HFFc6 (cell line): ENCODE measurements around the gene SNX9. TPM values are rescaled to one million over a fixed set of nuclear protein-coding genes. Genes with fewer than 3 reads are reported as not detected.

ENCODE experiments used
- DNase-seq: peaks from one replicate; pipeline ENCODE4 v3.0.0-alpha.2; 2018
- H3K27ac Mint-ChIP-seq: 2 replicates; pipeline ENCODE4 v1.8.0; 2020; ENCODE audit warnings: mild to moderate bottlenecking, mixed read lengths
- H3K27me3 Mint-ChIP-seq: 2 replicates; pipeline ENCODE4 v1.8.0; 2021; ENCODE audit warnings: mild to moderate bottlenecking, moderate library complexity, mixed read lengths; ENCODE audit not compliant: insufficient read depth
- H3K36me3 Mint-ChIP-seq: 2 replicates; pipeline ENCODE4 v1.8.0; 2021; ENCODE audit warnings: low read depth, mixed read lengths
- H3K4me1 Mint-ChIP-seq: 2 replicates; pipeline ENCODE4 v1.8.0; 2020; ENCODE audit warnings: low read depth, mixed read lengths
- H3K4me3 Mint-ChIP-seq: 2 replicates; pipeline ENCODE4 v1.8.0; 2020; ENCODE audit warnings: mild to moderate bottlenecking, moderate library complexity, mixed read lengths
- H3K9me3 Mint-ChIP-seq: 2 replicates; pipeline ENCODE4 v1.8.0; 2020; ENCODE audit warnings: mild to moderate bottlenecking, mixed read lengths
- CTCF ChIP-seq: fragments of 200-600 bp; sonication (generic); IDR thresholded peaks from 2 replicates; pipeline ENCODE4 v1.5.0; 2021; ENCODE audit warnings: antibody characterized with exemption, mild to moderate bottlenecking
- total RNA-seq, 6 experiments: library from RNA; stranded (reverse); fragmentation: NEBNext Ultra II Directional; extraction: Animal tissue kit (Norgen Biotek cat#: 25700); gene quantifications; 2 replicates in 1 of 6; 3 replicates in 5 of 6; pipeline ENCODE4 v1.2.3, GENCODE V29; 2021

The SNX9 gene
- total RNA-seq, 6 experiments from 2014 or later = 37.2 to 46.6 (median 40.9) TPM

- H3K9me3 Mint-ChIP-seq = no peaks in the 10 kb centered on the region
- H3K27ac Mint-ChIP-seq = peak overlapping the region; percentile 18; the same call in 1 of the 2 replicates
- TF ChIP-seq CTCF = no peak
- no peaks in the 10 kb centered on the region for H3K27me3 Mint-ChIP-seq
- DNase-seq = no peak
- H3K36me3 Mint-ChIP-seq = peaks cover 7% of the 10 kb centered on the region; the same call in 1 of the 2 replicates
- no peak overlapping the region for H3K4me3 Mint-ChIP-seq
- H3K4me1 Mint-ChIP-seq = peaks cover 59% of the 10 kb centered on the region
Observed at GRCh38 chr6:157987788-157988699, 165.0 kb downstream of the SNX9 start.

GRCh38 chr6:157988700-157989063 lies 165.6 kb downstream of the SNX9 start:
- Mint-ChIP-seq H3K36me3 (0 out of 2 replicates have a peak, but pooled peaks cover 4% of the 10 kb centered on the region), H3K9me3 (no peaks in the 10 kb centered on the region), H3K4me3 (no peak overlapping the region), H3K4me1 (peaks cover 59% of the 10 kb centered on the region), H3K27ac (peak overlapping the region; percentile 18; the same call in 1 of the 2 replicates), H3K27me3 (no peaks in the 10 kb centered on the region)
- no peak for DNase-seq
- no peak for TF ChIP-seq CTCF

- H3K9me3 Mint-ChIP-seq = no peaks in the 10 kb centered on the region
- no peaks in the 10 kb centered on the region for H3K27me3 Mint-ChIP-seq
- peaks cover 62% of the 10 kb centered on the region for H3K4me1 Mint-ChIP-seq
- TF ChIP-seq CTCF = peak; percentile 30
- peak; percentile 47 for DNase-seq
- H3K27ac Mint-ChIP-seq = peak overlapping the region; percentile 53
- H3K4me3 Mint-ChIP-seq = peak overlapping the region; percentile 41; the same call in 1 of the 2 replicates
- peaks cover 4% of the 10 kb centered on the region; the same call in 1 of the 2 replicates for H3K36me3 Mint-ChIP-seq
Observed at GRCh38 chr6:157989541-157990289, 166.7 kb downstream of the SNX9 start.

- Mint-ChIP-seq H3K4me1 (peaks cover 62% of the 10 kb centered on the region), H3K27ac (peak overlapping the region; percentile 42), H3K36me3 (peaks cover 7% of the 10 kb centered on the region; the same call in 1 of the 2 replicates), H3K27me3 (no peaks in the 10 kb centered on the region), H3K9me3 (no peaks in the 10 kb centered on the region), H3K4me3 (peak overlapping the region; percentile 54; the same call in 1 of the 2 replicates)
- no peak for DNase-seq
- TF ChIP-seq CTCF = no peak
Observed at GRCh38 chr6:157990321-157991066, 167.4 kb downstream of the SNX9 start.

GRCh38 chr6:157991067-157991432 lies 168.0 kb downstream of the SNX9 start:
- H3K9me3 Mint-ChIP-seq = no peaks in the 10 kb centered on the region
- no peaks in the 10 kb centered on the region for H3K27me3 Mint-ChIP-seq
- no peak for TF ChIP-seq CTCF
- no peak overlapping the region for H3K4me3 Mint-ChIP-seq
- H3K27ac Mint-ChIP-seq = no peak overlapping the region
- H3K4me1 Mint-ChIP-seq = peaks cover 62% of the 10 kb centered on the region
- peaks cover 10% of the 10 kb centered on the region for H3K36me3 Mint-ChIP-seq
- no peak for DNase-seq
